Measurements from ENCODE around the gene LGALS9C.
"Not testable (repeated sequence)": the region's sequence is repeated elsewhere in the genome, so short reads cannot be mapped to it uniquely, and the experiment has no call there.

Gene LGALS9C

DNA sequence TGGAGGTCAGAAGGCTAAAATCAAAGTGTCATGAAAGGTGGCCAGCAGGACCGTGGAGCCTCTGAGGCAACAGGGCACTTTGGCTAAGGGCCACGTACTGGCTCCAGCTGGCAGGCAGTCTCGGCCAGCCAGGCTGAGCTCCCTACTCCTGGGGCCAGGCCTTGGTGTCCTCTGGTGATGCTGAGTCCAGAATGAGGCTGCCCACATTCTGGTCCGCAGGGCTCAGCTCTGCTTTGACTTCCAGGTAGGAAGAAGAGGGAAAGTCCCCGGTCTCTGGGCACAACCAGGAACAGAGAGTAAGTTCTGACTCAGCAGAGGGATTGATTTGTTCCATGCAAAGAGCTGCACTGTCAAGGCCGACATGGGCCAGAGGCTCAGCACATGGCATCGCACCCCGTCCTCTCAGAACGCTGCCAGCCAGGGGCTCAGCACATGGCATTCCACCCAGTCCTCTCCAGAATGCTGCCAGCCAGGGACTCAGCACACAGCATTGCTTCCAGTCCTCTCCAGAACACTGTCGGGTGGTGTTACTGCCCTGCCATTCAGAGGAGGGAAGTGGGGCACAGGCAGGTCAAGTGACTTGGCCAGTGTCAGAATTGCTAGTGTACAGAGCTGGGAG, 2.5 kb downstream of the LGALS9C start:
- DNase-seq (ENCODE audit: low spot score): not testable (repeated sequence)

DNA sequence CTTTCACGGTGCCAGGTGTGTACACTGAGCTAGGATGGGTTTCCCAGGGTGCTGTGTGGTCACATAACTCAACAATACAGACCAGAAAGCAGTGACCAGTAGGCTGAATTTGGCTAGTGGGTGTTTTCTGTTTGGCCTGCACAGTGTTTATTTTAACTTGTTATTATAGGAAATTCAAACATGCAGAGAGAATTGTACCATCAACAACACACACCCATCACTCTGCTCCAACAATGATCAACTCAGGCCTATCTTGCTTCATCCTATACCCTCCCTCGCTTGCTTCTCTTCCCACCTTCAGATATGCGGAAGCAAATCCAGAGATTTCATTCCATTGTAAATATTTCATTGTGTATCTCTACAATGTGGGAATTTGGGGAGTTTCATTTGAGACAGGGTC, 5.2 kb downstream of the LGALS9C start:
- DNase-seq (ENCODE audit: low spot score): not testable (repeated sequence)

DNA sequence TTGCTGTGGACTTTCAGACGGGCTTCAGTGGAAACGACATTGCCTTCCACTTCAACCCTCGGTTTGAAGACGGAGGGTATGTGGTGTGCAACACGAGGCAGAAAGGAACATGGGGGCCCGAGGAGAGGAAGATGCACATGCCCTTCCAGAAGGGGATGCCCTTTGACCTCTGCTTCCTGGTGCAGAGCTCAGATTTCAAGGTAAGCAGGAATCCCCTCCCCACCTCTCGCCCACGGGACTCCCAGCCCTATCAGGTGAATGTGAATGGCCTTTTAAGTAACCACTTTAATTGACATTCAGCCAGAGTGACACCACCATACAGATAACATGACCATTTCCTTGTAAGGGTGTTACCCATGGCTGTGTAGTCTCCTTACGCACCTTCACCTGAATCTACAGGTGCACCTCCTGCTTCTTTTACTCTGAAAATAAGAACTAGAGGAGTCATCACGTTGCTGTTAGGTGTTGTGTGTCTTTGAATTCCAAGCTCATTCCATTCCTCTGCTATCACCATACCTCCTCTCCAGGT, 9.4 kb downstream of the LGALS9C start:
- DNase-seq (ENCODE audit: low spot score): not testable (repeated sequence)

DNA sequence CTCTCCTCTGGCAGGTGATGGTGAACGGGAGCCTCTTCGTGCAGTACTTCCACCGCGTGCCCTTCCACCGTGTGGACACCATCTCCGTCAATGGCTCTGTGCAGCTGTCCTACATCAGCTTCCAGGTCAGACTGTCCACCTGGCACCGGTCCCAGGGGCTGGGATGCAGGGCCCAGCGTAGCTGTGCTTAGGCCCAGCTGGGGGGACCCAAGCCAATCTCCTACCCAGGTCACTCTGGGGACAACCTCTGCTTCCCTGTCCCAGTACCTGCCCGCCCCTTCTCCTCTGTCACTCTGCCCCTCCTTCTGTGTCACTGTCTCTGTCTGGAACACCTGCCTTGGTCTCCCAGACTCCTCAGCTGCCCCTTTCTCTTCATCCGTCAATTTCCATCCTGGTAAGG, 11.0 kb downstream of the LGALS9C start:
- not testable (repeated sequence) for DNase-seq (ENCODE audit: low spot score)

DNA sequence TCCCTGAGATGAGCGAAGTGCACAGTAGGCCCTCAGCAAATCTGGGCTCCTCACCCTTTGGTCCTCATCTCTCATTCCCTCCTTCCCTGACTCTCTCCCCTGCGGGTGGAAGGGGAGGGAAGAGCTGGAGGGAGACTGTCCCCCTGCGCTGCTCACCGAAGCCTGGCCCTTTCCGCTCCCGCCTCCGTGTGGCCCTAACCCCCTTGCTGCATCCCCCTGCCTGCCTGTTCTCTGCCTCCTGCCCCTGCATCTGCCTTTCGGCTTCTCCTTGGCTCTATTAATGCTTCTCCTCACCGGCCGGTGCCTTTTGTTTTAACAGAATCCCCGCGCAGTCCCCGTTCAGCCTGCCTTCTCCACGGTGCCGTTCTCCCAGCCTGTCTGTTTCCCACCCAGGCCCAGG, 12.0 kb downstream of the LGALS9C start:
- not testable (repeated sequence) for DNase-seq (ENCODE audit: low spot score)

DNA sequence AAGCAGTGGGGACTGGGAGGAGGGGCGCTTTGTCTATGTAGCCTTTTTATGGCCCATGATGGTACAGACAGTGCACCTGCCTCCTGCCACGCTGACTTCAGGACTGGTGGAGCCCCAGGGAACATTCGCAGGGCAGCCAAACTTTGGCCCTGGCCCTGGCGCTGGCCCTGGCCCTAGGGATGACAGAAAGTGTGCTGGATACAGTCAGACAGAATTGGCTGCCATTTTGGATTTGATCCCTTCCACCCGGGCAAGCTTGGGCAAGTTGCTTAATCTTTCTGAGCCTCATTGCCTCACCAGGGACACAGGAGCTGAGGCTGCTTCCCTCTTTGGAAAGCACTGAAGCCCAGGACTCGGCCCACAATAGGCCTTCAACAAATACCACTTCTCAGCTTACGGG, 13.4 kb downstream of the LGALS9C start:
- not testable (repeated sequence) for DNase-seq (ENCODE audit: low spot score)

DNA sequence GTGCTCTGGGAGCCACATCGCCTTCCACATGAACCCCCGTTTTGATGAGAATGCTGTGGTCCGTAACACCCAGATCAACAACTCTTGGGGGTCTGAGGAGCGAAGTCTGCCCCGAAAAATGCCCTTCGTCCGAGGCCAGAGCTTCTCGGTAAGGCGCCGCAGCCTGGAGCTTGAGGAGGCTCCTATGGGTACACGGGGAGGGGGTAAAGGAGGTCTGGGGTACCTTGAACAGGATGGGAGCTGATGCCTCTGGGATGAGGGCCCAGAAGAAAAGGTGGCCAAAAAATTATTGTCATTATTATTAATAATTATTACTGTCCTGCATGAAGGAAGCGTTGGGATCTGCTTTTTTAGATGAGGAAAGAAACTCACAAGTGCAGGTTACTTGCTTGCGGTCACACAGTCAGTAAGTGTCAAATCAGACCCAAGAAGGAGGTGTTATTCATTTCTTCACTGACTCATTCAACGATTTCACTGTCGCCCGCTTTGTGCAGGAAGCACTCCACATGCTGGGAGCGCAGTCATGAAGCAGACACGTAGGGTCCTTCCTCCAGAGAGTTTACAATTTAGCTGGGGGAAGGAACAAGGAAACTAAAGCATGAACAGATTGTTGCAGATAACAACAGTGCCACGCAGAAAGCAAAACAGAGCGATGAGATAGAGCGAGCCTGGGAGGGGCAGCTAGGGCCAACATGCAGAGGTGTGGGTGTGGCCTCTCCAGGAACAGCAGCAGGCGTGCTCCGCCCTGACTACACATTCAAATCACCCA, 16.3 kb downstream of the LGALS9C start:
- not testable (repeated sequence) for DNase-seq (ENCODE audit: low spot score)

DNA sequence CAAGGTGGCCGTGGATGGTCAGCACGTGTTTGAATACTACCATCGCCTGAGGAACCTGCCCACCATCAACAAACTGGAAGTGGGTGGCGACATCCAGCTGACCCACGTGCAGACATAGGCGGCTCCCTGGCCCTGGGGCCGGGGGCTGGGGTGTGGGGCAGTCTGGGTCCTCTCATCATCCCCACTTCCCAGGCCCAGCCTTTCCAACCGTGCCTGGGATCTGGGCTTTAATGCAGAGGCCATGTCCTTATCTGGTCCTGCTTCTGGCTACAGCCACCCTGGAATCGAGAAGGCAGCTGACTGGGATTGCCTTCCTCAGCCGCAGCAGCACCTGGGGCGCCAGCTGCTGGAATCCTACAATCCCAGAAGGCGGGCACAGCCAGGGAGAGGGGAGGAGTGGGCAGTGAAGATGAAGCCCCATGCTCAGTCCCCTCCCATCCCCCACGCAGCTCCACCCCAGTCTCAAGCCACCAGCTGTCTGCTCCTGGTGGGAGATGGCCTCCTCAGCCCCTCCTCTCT, 17.7 kb downstream of the LGALS9C start:
- not testable (repeated sequence) for DNase-seq (ENCODE audit: low spot score)

DNA sequence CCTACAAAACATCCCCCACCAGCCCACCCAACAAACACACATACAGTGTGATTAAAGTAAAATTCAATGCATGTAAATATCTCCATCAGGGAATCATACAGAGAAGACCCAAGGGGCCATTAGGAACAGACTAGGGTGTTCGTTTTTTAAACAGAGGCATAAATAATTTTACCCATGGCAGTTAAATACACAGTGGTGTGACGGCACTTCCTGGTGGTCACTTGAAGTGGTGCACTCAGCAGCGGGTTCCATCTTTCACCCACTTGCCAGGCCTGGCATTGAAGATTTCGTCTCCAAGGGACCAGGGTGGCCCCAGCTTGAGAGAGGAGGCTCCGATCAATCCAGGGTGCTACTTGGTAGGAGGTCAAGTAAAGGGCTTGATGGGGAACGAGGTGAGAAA, 20.5 kb downstream of the LGALS9C start:
- not testable (repeated sequence) for DNase-seq (ENCODE audit: low spot score)

DNA sequence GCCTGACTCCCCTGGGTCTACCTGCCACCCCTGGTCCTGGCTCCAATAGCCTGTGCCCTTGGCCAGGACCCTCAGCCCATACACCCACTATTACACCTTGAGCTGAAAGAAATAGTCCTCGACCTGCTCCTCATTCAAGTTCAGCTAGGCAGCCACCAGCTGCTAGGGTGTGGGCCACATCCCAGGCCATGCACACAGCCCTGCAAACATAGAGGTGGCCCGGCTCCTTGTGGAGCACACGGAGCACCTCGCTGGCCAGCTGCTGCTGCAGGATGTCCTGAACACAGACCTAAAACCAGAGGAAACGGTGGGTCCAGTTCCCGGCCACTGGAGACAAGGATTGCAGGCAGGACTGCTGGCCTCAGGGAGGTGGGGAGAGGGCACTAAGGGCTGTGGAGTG, 22.5 kb downstream of the LGALS9C start:
- not testable (repeated sequence) for DNase-seq (ENCODE audit: low spot score)

DNA sequence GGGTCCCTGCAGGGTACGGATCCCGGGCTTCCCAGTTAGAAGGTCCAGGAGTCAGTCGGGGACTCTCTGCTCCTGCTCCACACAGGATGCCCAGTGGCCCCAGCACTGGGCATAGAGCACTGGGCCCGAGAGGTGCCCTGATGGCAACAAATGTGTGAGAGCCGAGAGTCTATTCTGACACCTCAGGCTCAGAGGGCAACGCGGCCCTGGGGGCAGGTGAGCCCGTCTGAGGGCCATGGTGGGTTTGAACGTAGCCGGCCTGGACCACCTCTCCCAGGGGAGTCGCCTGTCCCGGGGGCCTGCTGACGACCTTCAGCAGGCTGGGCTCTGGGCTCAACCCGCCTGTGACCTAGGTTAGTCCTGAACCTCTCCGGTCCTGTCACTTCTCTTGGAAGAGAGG, 23.2 kb downstream of the LGALS9C start:
- DNase-seq (ENCODE audit: low spot score): not testable (repeated sequence)

DNA sequence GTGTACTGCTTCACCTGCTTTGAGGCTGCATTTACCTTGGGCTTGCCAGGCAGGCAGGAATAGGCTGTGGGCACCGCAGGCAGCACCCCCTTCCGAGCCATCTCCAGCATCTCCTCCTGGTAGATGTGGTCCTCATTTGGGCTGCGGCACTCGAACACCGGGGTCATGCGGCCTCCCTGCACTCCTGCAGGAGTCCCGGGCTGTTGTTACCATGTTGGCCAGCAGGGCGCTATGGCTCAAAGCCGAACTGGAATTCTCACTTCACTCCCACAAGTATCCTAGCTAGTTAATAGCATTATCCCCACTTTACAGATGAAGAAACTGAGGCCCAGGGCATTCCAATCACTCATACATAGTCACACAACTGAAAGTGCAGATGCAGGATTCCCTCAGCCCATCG, 23.7 kb downstream of the LGALS9C start:
- not testable (repeated sequence) for DNase-seq (ENCODE audit: low spot score)

DNA sequence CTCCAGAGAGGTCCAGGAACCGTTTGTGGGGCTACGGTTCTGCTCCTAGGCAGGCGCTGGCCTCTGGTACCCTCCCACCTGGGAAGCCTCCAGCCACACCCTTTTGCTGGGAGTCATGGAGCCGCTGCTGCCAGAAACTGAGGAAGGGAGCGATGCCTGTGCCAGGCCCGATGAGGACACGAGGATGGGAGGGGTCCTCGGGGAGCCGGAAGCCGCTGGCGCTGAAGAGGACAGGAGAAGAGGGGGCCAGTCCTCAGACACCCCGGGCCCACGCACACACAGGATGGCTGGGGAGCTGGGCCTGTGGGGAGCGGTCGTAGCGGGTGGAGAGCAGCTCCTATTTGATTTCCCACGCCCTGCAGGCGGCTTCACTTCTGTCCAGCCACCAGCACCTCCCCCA, 24.2 kb downstream of the LGALS9C start:
- DNase-seq (ENCODE audit: low spot score): not testable (repeated sequence)

DNA sequence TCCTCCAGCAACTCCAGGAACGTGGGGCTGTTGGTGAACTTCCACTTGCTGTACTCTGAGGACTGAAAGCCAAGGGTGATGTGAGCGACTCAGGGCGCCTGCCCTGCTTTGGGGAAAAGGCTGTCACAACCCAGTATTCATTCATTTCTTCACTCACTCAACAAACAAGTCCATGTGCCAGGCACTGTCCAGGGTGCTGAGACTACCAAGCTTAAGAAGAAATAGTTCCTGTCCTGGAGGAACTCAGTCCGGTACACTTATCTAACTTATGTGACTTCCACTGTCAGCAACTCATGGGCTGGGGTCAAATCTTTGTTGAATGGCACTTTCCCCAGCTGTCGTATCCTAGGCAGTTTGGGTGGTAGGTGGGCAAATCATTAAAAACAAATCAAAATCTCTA, 26.6 kb downstream of the LGALS9C start:
- not testable (repeated sequence) for DNase-seq (ENCODE audit: low spot score)

DNA sequence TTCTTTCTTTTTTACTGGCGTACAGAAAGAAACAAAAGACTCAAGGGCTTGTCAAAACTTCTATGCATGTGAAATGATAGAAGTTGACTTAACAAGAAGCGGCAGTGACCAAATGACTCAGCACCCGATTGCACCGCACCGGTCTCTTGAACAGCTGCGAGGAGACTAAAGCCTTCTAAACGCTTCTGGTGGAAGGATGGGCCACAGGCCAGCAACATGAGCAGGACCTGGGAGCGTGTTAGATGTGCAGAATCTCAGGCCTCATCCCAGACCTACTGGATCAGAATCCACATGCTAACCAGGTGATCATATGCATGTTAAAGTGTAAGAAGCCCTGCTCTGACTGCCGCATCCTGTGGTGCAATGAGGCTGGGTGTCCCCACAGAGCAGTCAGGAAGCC, 31.1 kb downstream of the LGALS9C start:
- DNase-seq (ENCODE audit: low spot score): not testable (repeated sequence)

DNA sequence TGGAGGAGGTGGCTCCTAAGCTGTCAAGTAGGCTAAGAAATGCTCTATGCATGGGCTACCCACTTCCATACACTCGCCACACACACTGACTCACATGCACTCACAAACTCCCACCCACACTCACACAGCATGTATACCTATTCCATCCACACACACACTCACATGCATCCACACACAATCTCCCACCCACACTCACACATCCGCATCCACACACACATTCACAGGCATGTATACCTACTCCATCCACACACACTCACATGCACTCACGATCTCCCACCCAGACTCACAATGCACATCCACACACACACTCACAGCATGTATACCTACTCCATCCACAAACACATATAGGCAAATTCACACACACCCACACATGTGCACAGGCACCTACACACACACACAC, 32.1 kb downstream of the LGALS9C start:
- not testable (repeated sequence) for DNase-seq (ENCODE audit: low spot score)

DNA sequence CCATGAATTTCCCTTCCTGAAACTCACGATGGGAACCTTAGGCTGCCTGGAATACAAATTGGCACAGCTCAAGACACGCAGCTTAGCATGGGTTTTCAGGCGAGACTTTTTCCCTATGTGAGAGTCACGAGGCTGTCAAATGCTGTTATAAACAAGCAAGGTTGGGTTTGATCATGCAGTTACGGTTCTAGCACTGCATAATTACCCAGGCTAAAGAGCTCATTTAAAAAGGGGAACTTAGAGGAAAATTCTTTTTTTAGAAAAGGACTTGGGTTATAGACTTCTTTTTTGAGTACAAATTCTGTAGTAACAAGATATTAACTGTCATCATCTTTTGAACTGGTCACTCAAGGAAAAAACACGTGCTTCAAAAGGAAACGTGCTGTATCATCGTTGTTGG, 44.5 kb downstream of the LGALS9C start:
- not testable (repeated sequence) for DNase-seq (ENCODE audit: low spot score)

DNA sequence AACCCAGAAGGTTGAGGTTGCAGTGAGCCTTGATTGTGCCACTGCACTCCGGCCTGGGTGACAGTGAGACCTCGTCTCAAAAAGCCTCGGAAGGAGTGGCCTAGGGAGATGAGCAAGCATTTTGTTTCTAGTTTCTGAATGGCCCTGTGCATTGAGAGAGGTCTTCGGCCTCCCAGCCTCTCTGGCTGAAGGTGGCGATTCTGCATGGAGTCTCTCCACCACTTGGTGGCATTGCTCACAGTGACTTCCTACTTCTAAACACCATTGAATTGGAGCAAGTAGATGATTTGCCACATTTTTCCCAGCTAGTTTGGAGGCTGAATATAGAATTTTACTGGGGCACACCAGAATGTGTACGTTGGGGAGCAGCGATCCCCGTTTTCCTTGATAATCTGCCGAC, 48.4 kb downstream of the LGALS9C start:
- DNase-seq (ENCODE audit: low spot score): not testable (repeated sequence)

DNA sequence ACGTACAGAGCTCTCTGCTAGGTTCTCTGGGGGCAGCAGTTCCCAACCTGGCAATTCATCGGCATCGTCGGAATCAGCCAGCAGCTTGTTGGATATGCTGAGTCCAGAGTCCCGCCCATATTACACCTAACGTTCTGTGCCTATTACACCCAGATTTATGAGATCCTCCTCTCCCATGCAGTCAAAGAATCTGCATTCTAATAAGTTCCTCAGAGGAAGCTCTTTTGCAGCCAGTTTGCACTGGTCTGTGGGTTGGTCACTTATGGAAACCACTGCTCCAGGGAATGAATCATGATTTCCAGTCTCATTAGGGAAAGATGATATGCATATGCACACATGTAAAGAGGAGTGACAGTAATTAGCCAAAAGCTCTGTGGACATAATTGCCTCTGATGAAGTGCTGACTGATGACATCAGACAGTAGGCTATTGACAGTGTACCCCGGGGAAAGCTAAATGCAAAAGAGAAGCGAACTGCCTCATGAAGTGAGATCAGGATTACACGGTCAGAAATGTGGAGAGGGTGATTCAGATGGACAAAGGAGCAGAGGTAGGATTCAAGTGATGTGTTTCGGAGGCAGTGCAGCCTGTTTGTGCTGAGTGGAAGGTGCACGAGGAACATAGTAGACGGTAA, 49.7 kb downstream of the LGALS9C start:
- DNase-seq (ENCODE audit: low spot score): not testable (repeated sequence)

DNA sequence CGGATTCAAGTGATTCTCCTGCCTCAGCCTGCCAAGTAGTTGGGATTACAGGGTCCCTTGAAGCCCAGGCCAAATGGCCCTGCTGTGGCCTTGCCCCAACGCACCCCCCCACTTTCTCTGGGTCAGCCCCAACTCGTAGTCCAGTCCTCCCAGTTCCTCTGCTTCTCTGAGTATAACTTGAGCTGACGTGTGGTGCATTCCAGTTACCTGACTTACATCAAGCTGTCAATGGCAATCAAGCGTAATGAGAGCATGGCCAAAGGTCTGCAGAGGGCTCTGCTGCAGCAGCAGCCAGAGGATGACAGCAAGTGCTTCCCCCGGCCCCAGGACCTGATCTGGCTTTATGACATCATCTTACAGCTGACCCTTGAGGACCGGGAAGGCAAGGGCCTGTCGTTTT, 50.8 kb downstream of the LGALS9C start:
- DNase-seq (ENCODE audit: low spot score): not testable (repeated sequence)

DNA sequence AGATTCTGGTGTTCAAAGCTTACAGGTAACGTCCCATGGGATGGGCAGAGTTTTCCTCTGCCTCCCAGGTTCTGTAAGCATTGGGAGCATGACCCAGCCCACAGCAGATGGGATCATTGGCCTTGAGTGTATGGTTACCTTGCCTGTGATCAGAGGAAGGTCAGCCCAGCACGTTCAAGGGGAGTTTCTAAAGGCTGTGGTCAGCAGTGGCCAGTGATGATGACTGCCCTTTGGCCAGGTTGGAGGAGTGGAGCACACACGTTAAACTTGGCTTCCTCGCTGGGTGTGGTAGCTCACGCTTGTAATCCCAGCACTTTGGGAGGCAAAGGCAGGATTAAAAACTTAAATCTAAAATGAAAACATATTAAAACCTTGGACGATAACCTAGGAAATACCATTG, 51.8 kb downstream of the LGALS9C start:
- DNase-seq (ENCODE audit: low spot score): not testable (repeated sequence)

DNA sequence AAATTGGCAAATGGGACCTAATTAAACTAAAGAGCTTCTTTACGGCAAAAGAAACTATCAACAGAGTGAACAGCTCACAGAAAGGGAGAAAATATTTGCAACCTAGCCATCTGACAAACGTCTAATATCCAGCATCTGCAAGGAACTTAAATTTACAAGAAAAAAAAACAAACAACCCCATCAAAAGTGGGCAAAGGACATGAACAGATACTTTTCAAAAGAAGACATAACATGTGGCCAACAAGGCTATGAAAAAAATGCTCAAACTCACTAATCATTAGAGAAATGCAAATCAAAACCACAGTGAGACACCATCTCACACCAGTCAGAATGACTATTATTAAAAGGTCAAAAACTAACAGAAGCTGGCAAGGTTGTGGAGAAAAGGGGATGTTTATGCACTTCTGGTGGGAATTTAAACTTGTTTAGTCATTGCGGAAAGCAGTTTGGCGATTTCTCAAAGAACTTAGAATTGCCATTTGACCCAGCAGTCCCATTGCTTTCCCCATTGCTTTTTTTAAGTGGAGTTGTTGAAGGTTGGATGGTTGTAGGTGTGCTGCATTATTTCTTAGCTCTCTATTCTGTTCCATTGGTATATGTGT, 52.4 kb downstream of the LGALS9C start:
- DNase-seq (ENCODE audit: low spot score): not testable (repeated sequence)
